GM19193 (cell line): ENCODE results near the gene RRAGA.
A peak's percentile ranks its signal among the peaks of the same experiment; 100 is the strongest.

ENCODE experiments used
- POLR2A ChIP-seq: IDR thresholded peaks from 4 replicates; pipeline ENCODE4 v1.6.1; 2011; ENCODE audit not compliant: insufficient read depth, insufficient read length; ENCODE audit errors: extremely low read depth

The RRAGA gene

GRCh38 chr9:19048966-19049916, at the start of gene RRAGA:
RRAGA (plus strand) TSS chr9:19049427; CDS start chr9:19049660, 233 bp downstream.
- TF ChIP-seq POLR2A = peak; percentile 97

GRCh38 chr9:19000133-19000532, 49.1 kb upstream of the RRAGA start:
- no peak for TF ChIP-seq POLR2A

GRCh38 chr9:19009391-19009965, 39.7 kb upstream of the RRAGA start:
- no peak for TF ChIP-seq POLR2A

GRCh38 chr9:19018201-19018600, 31.0 kb upstream of the RRAGA start:
- no peak for TF ChIP-seq POLR2A

GRCh38 chr9:19020886-19021455, 28.3 kb upstream of the RRAGA start:
- TF ChIP-seq POLR2A = no peak

GRCh38 chr9:19022206-19022605, 27.0 kb upstream of the RRAGA start:
- no peak for TF ChIP-seq POLR2A

GRCh38 chr9:19023078-19023477, 26.1 kb upstream of the RRAGA start:
- no peak for TF ChIP-seq POLR2A

- no peak for TF ChIP-seq POLR2A
These were observed 22.9 kb upstream of the RRAGA start for GRCh38 chr9:19026375-19026774.

- TF ChIP-seq POLR2A = no peak
These were observed 21.4 kb upstream of the RRAGA start for GRCh38 chr9:19027825-19028224.

- no peak for TF ChIP-seq POLR2A
These were observed 20.3 kb upstream of the RRAGA start for GRCh38 chr9:19028835-19029451.

GRCh38 chr9:19030899-19031298, 18.3 kb upstream of the RRAGA start:
- TF ChIP-seq POLR2A = no peak

- no peak for TF ChIP-seq POLR2A
These were observed 16.8 kb upstream of the RRAGA start for GRCh38 chr9:19032406-19032805.

- no peak for TF ChIP-seq POLR2A
These were observed 16.2 kb upstream of the RRAGA start, which contains the start of gene SAXO1 for GRCh38 chr9:19033015-19033414. SAXO1 (minus strand) TSS chr9:19033209; CDS start chr9:19032908, 301 bp downstream.

- TF ChIP-seq POLR2A = no peak
These were observed 12.6 kb upstream of the RRAGA start for GRCh38 chr9:19036611-19037010.
